Measurements from ENCODE around the gene TSC2. TPM values are rescaled to one million over a fixed set of nuclear protein-coding genes. Genes with fewer than 3 reads are reported as not detected.

The TSC2 gene
- total RNA-seq, 1 experiment from 2014 or later: 166 TPM

GRCh38 chr16:2006317-2006716 is 41.5 kb upstream of the TSC2 start:
- intact Hi-C loops (cut with micrococcal nuclease; ENCODE audit: unreplicated experiment): loop anchor here (10.0 kb wide), 1 partner anchor 248 kb away; the partner anchor contains the start of gene ECI1
- ChIA-PET CTCF (no interaction called here), POLR2A (ENCODE audit: unreplicated experiment) (interaction anchor here (0.6 kb wide), 1 partner anchor 27 kb away, joined by 3 read pairs; no protein-coding TSS in a partner anchor)
- H3F3A ChIP-seq (ENCODE audit: insufficient read depth, low read depth): peaks cover 17% of the 10 kb centered on the region; the same call in 1 of the 2 replicates
- H3K4me3 ChIP-seq: no peak overlapping the region
- 0 out of 2 replicates have a peak, but pooled peaks cover 5% of the 10 kb centered on the region for H3K36me3 ChIP-seq (ENCODE audit: low read depth)
- TF ChIP-seq CTCF (conservative IDR thresholded peaks at IDR 0.05) (no peak), EZH2 (IDR thresholded peaks at IDR 0.05; ENCODE audit: low read depth) (no peak)
- H3K27me3 ChIP-seq (ENCODE audit: insufficient read depth, low read depth): no peaks in the 10 kb centered on the region
- H2AFZ ChIP-seq: no peak overlapping the region
- H3K79me2 ChIP-seq (ENCODE audit: low read depth): peaks cover 72% of the 10 kb centered on the region
- no peaks in the 10 kb centered on the region for H3K9me2 ChIP-seq (ENCODE audit: insufficient read depth)
- no peak overlapping the region for H3K4me2 ChIP-seq
- peaks cover 19% of the 10 kb centered on the region for H3K4me1 ChIP-seq (replicated peaks; ENCODE audit: insufficient read depth)
- H3K27ac ChIP-seq: no peak overlapping the region
- peaks cover 49% of the 10 kb centered on the region for H4K20me1 ChIP-seq (ENCODE audit: insufficient read depth)
- no peak for DNase-seq
- BruUV-seq (replicated peaks): no TSS peak
- no peaks in the 10 kb centered on the region for H3K9me3 ChIP-seq (ENCODE audit: insufficient read depth, low read depth)

DNA sequence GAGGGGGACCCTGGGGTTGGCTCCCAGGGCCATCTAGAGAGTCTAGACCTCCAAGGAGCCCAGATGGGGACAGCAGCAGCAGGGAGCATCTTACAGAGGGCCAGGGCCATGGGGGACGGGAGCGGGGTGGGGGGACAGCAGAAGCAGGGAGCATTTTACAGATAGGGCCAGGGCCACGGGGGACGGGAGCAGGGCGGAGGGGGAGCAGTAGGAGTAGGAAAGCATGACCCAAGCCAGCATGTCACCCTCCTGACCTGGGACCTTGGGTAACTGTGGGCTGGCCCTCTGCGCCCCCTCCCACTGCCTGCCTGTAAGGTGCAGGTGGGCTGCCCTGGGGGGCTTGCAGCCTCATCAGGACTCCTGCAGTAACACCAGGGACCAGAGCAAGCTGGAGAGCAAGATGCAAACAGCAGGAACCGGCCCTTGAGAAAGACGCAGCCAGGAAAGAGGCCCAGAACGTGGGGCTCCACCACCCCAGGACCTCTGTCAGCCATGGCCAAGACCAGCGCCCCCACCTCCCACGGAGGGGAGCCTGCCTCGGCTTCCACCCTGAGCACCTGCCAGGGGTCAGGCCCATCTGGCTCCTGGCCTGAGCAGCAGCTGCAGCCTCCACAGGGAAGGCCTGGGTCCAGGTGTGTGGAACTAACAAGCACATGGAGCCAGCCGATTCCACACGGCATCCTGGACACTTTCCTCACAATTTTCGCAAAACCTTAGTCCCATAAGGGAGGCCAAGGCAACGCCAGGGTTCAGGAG is 40.5 kb upstream of the TSC2 start:
- peak overlapping the region; percentile 88; the same call in 1 of the 2 replicates for H3K4me3 ChIP-seq
- no TSS peak for BruUV-seq (replicated peaks)
- H3K27ac ChIP-seq: peak overlapping the region; percentile 13; the same call in 1 of the 2 replicates
- H3K4me2 ChIP-seq: peak overlapping the region; percentile 95
- no peaks in the 10 kb centered on the region for H3K27me3 ChIP-seq (ENCODE audit: insufficient read depth, low read depth)
- peaks cover 72% of the 10 kb centered on the region for H3K79me2 ChIP-seq (ENCODE audit: low read depth)
- no peak for DNase-seq
- H4K20me1 ChIP-seq (ENCODE audit: insufficient read depth): peaks cover 49% of the 10 kb centered on the region
- peaks cover 19% of the 10 kb centered on the region for H3K4me1 ChIP-seq (replicated peaks; ENCODE audit: insufficient read depth)
- no peaks in the 10 kb centered on the region for H3K9me2 ChIP-seq (ENCODE audit: insufficient read depth)
- H2AFZ ChIP-seq: no peak overlapping the region
- H3K9me3 ChIP-seq (ENCODE audit: insufficient read depth, low read depth): no peaks in the 10 kb centered on the region
- intact Hi-C loops (cut with micrococcal nuclease; ENCODE audit: unreplicated experiment): loop anchor here (10.0 kb wide), 1 partner anchor 248 kb away; the partner anchor contains the start of gene ECI1
- ChIA-PET POLR2A (ENCODE audit: unreplicated experiment) (interaction anchor here (0.5 to 0.6 kb wide), 2 partner anchors 23 to 42 kb away, joined by 3 to 4 read pairs; no protein-coding TSS in a partner anchor), CTCF (interaction anchor here (1.0 kb wide), 1 partner anchor 133 kb away, joined by 3 read pairs; no protein-coding TSS in a partner anchor)
- H3K36me3 ChIP-seq (ENCODE audit: low read depth): 0 out of 2 replicates have a peak, but pooled peaks cover 5% of the 10 kb centered on the region
- peaks cover 17% of the 10 kb centered on the region; the same call in 1 of the 2 replicates for H3F3A ChIP-seq (ENCODE audit: insufficient read depth, low read depth)
- TF ChIP-seq EZH2 (IDR thresholded peaks at IDR 0.05; ENCODE audit: low read depth) (no peak), CTCF (conservative IDR thresholded peaks at IDR 0.05) (no peak)

DNA sequence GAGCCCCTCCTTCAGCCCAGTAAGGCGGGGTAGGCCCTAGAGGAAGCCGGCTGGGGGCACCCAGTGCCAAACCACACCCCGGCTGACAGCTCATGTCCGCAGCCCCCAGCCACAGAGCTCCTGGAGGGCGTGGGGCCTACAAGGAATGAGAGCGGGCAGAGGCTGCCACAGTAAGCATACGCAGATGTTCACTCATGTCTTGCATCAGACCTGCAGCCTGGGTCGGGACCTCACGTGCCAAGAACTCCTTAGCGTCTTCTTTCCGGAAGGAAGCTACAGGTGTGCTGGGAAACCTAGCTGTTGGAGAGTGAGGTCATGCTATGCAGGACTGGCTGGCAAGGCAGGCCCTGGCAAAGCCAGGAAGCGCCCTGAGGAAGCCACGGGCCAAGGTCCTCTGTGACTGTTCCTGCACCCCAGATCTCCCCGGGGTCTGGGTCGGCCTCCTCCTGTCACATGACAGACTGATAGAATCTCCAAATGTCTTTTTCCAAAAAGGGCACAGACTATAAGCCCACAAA is 39.7 kb upstream of the TSC2 start:
- Histone ChIP-seq H3K4me2 (peak overlapping the region; percentile 95), H3K9me2 (ENCODE audit: insufficient read depth) (no peaks in the 10 kb centered on the region), H4K20me1 (ENCODE audit: insufficient read depth) (peaks cover 49% of the 10 kb centered on the region), H3K4me3 (peak overlapping the region; percentile 88), H2AFZ (no peak overlapping the region), H3K79me2 (ENCODE audit: low read depth) (peaks cover 72% of the 10 kb centered on the region), H3F3A (ENCODE audit: insufficient read depth, low read depth) (peaks cover 17% of the 10 kb centered on the region; the same call in 1 of the 2 replicates), H3K9me3 (ENCODE audit: insufficient read depth, low read depth) (no peaks in the 10 kb centered on the region), H3K27ac (peak overlapping the region; percentile 13; the same call in 1 of the 2 replicates), H3K4me1 (replicated peaks; ENCODE audit: insufficient read depth) (peaks cover 19% of the 10 kb centered on the region), H3K36me3 (ENCODE audit: low read depth) (0 out of 2 replicates have a peak, but pooled peaks cover 5% of the 10 kb centered on the region), H3K27me3 (ENCODE audit: insufficient read depth, low read depth) (no peaks in the 10 kb centered on the region)
- ChIA-PET POLR2A (ENCODE audit: unreplicated experiment) (interaction anchor here (0.5 to 1.4 kb wide), 5 partner anchors 14 to 147 kb away, joined by 3 to 16 read pairs (median 4); partner anchors contain the start of gene TRAF7), CTCF (interaction anchor here (0.5 to 1.0 kb wide), 2 partner anchors 132 to 147 kb away, joined by 3 to 4 read pairs; partner anchors contain the start of gene TRAF7)
- DNase-seq: peak; percentile 64 to 75
- intact Hi-C loops (cut with micrococcal nuclease; ENCODE audit: unreplicated experiment): loop anchor here (2.0 to 10.0 kb wide), 2 partner anchors 23 to 247 kb away; partner anchors contain the start of genes ECI1 and GFER
- no TSS peak for BruUV-seq (replicated peaks)
- no peak for TF ChIP-seq CTCF (conservative IDR thresholded peaks at IDR 0.05)
- TF ChIP-seq EZH2 (IDR thresholded peaks at IDR 0.05; ENCODE audit: low read depth): no peak
